ENCODE data around the gene HOXA9.

HOXA9 gene

GRCh38 chr7:27179503-27180430 is 14.4 kb upstream of the HOXA9 start:
- in situ Hi-C loops (cut with MboI; ENCODE audit: low sequenced_read_pairs): loop anchor here (25.0 kb wide), 1 partner anchor 817 kb away; no protein-coding TSS in a partner anchor

DNA sequence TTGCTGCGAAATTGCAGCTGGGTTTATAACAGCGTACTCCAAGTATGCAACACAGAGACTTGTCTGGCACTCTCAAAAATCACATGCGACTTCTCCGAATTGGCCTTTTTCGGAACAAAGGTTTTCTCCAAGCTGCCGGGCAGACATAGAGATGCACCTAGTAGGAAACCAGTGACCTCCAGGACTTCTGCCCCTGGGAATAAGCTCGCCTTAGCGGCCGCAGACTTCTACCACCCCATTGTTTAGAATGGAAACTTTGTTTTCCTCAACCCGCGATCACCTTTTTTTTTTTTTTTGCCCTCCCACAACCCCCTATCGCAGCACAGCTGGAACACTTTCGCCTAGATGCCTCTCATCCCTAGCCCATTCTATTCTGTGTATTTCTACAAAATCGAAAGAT is 13.7 kb upstream of the HOXA9 start:
- in situ Hi-C loops (cut with MboI; ENCODE audit: low sequenced_read_pairs): loop anchor here (25.0 kb wide), 1 partner anchor 817 kb away; no protein-coding TSS in a partner anchor

DNA sequence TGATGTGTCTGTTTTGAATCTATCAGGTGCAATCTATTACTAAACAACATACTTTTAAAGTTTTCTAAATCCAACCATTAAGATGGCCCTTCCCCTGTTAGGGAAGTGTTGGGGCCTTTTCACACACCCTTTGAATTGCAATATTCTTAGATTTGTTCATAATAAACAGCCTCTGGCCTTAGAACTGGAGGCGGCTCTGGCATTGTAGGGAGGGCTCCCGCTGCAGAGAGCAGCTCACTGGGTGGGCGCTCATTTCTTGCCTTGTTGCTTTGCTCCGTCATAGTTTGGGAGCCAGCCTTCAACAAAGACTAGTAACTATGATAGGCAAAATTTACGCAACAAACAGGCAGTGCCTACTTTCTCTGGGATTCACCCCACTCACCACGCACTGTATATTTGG is 13.0 kb upstream of the HOXA9 start:
- in situ Hi-C loops (cut with MboI; ENCODE audit: low sequenced_read_pairs): loop anchor here (25.0 kb wide), 1 partner anchor 816 kb away; no protein-coding TSS in a partner anchor

GRCh38 chr7:27177795-27178320 is 12.5 kb upstream of the HOXA9 start:
- in situ Hi-C loops (cut with MboI; ENCODE audit: low sequenced_read_pairs): loop anchor here (25.0 kb wide), 1 partner anchor 816 kb away; no protein-coding TSS in a partner anchor

DNA sequence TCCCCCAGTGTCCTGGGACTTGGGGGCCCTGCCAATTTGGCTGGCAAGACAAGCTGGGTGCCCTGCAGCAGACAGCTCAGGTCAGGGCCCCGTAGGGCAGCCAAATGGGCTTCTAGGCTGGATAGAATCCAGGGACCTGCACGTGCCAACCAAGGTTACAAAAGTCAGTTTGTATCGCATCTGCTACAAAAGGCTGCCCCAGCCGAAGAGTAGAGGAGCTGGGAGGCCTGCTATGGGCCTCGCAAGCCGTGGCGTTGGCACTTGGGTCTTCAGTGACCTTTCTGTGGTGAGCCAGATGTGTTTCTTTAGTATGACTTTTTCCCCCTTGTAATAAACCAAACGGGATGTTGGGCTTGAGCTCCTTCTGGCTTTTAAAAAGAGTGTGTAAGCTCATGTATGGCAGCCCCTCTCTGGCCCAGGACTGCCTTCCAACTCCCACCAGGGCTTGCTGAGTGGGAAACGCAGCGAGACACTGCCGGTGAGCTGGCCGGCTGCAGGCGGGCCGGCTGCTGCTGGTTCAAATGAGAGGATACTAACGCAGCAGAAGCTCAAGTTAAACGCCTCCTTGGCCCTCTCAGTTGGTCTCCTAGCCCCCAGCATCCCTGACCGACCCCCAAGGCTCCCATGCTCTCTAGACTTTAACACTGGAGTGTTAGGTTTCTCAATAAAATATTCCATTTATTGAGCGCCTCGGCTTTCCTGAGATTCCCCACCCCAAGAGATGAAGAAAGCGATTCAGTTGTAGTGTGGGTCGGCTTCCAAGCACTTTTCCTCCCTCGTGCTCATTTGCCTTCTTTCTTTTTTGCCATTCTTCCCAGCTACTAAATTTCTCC is 11.8 kb upstream of the HOXA9 start:
- in situ Hi-C loops (cut with MboI; ENCODE audit: low sequenced_read_pairs): loop anchor here (25.0 kb wide), 1 partner anchor 815 kb away; no protein-coding TSS in a partner anchor

- in situ Hi-C loops (cut with MboI; ENCODE audit: low sequenced_read_pairs): loop anchor here (25.0 kb wide), 1 partner anchor 814 kb away; no protein-coding TSS in a partner anchor
Measured at GRCh38 chr7:27176524-27176845, 11.1 kb upstream of the HOXA9 start.

- in situ Hi-C loops (cut with MboI; ENCODE audit: low sequenced_read_pairs): loop anchor here (25.0 kb wide), 1 partner anchor 814 kb away; no protein-coding TSS in a partner anchor
Measured at GRCh38 chr7:27175626-27176523, 10.5 kb upstream of the HOXA9 start.

DNA sequence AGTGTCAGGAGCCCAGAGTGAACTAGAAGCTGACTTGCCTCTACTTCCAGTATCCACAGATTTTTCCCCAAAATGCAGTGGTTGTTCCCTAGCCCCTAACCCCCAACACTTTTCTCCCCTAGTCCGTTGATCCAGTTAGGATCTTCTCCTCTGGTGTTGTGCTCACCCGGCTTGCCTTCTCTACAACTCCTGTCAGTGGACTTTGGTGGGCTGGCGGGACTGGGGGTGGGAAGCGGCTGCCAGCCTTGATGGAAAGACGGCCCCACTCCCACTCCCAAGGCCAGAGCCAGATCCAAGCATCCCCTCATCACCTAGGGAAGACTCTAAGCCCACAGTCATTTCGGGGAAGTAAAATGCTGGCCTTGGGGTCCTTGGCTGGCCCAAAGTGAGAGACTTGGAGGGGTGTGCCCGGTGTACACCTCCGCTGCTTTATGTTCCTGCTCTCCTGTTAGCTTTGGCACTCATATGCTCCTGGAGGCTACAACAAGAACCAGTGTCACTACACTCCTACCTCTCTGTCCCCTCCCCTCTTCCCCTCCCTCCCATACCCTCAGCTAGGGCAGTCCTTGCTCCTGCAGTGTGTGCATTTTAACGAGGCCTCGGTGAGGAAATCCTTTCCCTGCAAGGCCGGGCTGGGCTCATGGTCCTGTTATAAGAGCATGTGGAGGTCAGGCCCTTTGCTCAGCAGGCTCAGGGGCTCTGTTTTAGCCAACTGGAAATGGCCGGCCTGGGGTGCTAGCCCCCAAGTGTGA is 9.7 kb upstream of the HOXA9 start:
- in situ Hi-C loops (cut with MboI; ENCODE audit: low sequenced_read_pairs): loop anchor here (25.0 kb wide), 1 partner anchor 813 kb away; no protein-coding TSS in a partner anchor

DNA sequence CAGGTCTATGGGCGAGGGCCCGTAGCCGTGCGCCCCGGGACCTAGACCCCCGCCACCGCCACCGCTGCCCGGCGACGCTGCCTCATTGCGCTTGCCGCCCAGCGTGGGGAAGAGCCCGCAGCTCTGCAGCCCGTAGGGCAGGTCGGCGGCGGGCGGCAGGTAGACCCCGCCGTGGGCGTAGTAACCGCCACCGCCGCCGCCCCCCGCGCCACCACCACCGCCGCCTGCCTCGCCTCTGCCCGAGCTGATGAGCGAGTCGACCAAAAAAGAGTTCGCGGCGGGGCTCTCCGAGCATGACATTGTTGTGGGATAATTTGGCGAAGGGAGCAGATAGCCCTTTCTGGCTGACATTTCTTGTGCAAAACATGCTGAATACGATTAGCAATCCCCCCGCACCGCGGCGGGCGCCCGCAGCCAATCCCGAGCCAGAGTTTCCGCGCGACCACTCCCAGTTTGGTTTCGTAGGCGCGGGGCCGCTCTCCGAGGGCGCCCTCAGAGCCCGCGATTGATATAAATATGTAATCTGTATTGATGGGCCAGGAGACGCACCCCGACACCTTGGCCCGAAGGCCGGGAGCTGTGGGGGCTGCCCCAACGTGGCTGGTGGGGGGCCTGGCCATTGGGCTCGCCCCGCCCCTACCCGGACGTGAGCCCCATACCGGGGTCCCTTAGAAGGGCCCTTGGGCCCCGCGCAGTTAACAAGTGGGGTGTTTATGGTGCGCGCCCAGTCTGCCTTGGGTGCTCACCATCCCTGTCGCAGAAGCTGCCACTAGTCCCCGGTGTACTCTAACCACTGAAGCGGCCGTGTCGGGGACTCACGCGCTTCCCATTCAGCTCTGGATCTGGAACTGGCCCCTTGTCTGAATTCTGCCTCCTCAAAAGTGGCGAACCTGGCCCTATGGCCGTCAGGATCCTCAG is 8.9 kb upstream of the HOXA9 start, which contains the start of gene HOXA10:
TSS of gene HOXA10 (minus strand) at position 365 of the 918 bp plus-strand sequence. CDS start at position 351, 14 bp downstream.
- in situ Hi-C loops (cut with MboI; ENCODE audit: low sequenced_read_pairs): no loop called here

- in situ Hi-C loops (cut with MboI; ENCODE audit: low sequenced_read_pairs): no loop called here
Measured at GRCh38 chr7:27173511-27173955, 8.2 kb upstream of the HOXA9 start.

- in situ Hi-C loops (cut with MboI; ENCODE audit: low sequenced_read_pairs): no loop called here
Measured at GRCh38 chr7:27172823-27173510, 7.6 kb upstream of the HOXA9 start.

DNA sequence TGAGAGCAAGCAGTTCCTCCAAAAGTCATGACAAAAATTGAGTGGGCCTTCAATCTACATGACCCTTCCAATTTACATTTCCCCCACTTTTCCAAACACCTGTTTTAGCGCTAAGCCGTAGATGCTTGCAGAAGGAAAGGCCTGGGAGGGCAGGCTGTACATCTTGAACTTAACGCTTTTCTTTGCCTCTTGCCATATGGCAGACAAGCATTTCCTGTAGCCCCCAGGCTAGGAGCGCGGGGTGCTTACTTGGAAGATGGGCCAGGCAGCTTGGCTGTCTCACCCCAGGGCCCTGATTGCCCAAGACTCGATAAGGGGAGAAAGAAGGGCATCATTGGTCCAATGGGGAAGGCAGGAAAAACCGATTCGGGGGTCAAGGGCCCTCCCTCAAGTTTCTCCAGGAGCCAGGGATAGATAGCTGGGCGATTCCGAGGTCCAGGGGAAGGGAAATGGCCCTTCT is 7.0 kb upstream of the HOXA9 start:
- in situ Hi-C loops (cut with MboI; ENCODE audit: low sequenced_read_pairs): no loop called here

- in situ Hi-C loops (cut with MboI; ENCODE audit: low sequenced_read_pairs): no loop called here
Measured at GRCh38 chr7:27171637-27172314, 6.4 kb upstream of the HOXA9 start.

DNA sequence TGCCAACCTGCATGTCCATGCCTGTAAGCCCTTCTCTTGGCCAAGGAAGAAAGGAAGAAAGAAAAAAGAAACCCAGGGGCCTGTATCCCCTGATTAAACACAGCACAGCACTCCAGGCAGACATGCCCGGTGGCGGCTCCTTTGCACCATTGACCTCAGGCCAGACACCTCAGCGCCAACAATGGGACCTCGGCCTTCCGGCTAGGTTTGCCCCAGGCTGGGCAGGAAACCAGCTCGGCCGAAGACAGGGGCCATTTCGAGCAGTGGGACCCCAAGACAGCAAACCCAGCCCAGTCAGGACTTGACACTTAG is 5.9 kb upstream of the HOXA9 start:
- in situ Hi-C loops (cut with MboI; ENCODE audit: low sequenced_read_pairs): no loop called here

GRCh38 chr7:27170426-27171324 is 5.3 kb upstream of the HOXA9 start:
- in situ Hi-C loops (cut with MboI; ENCODE audit: low sequenced_read_pairs): no loop called here

Measured in HL-60/S4 treated with phorbol 12-myristate 13-acetate at 8.2 ng/mL for 4 days and 3 days (cell line).